ENCODE results near the gene THSD8.

Gene THSD8

GRCh38 chr19:12801466-12802266 is at the start of gene THSD8, which contains the start of gene PRDX2:
THSD8 (plus strand) TSS chr19:12802069; CDS start chr19:12802072, 3 bp downstream.
PRDX2 (minus strand) TSS chr19:12801800; CDS start chr19:12801261, 539 bp downstream.
- DNase-seq (ENCODE audit: low read depth in 3 of 3) = peak in 1 of 3 experiments; percentile 78

- DNase-seq (ENCODE audit: low read depth in 3 of 3) = no peak
Measured at GRCh38 chr19:12754465-12755196, 47.2 kb upstream of the THSD8 start.

- no peak for DNase-seq (ENCODE audit: low read depth in 3 of 3)
Measured at GRCh38 chr19:12756150-12756883, 45.6 kb upstream of the THSD8 start.

- peak in 2 of 3 experiments; percentile 47 to 65 for DNase-seq (ENCODE audit: low read depth in 3 of 3)
Measured at GRCh38 chr19:12757544-12758274, 44.2 kb upstream of the THSD8 start.

GRCh38 chr19:12759686-12760085 is 42.2 kb upstream of the THSD8 start:
- DNase-seq (ENCODE audit: low read depth in 3 of 3) = no peak

- no peak for DNase-seq (ENCODE audit: low read depth in 3 of 3)
Measured at GRCh38 chr19:12763100-12763499, 38.8 kb upstream of the THSD8 start.

- no peak for DNase-seq (ENCODE audit: low read depth in 3 of 3)
Measured at GRCh38 chr19:12764698-12765097, 37.2 kb upstream of the THSD8 start.

GRCh38 chr19:12766051-12766521 is 35.8 kb upstream of the THSD8 start:
- DNase-seq (ENCODE audit: low read depth in 3 of 3) = peak in 1 of 3 experiments; percentile 70

- no peak for DNase-seq (ENCODE audit: low read depth in 3 of 3)
Measured at GRCh38 chr19:12767150-12767549, 34.7 kb upstream of the THSD8 start.

GRCh38 chr19:12767666-12768065 is 34.2 kb upstream of the THSD8 start:
- DNase-seq (ENCODE audit: low read depth in 3 of 3) = no peak

- peak in 1 of 3 experiments; percentile 67 for DNase-seq (ENCODE audit: low read depth in 3 of 3)
Measured at GRCh38 chr19:12769689-12770088, 32.2 kb upstream of the THSD8 start.

GRCh38 chr19:12770922-12771321 is 30.9 kb upstream of the THSD8 start:
- no peak for DNase-seq (ENCODE audit: low read depth in 3 of 3)

- DNase-seq (ENCODE audit: low read depth in 3 of 3) = no peak
Measured at GRCh38 chr19:12772323-12772722, 29.5 kb upstream of the THSD8 start.

GRCh38 chr19:12773571-12773970 is 28.3 kb upstream of the THSD8 start:
- DNase-seq (ENCODE audit: low read depth in 3 of 3) = no peak

GRCh38 chr19:12774588-12775555 is 27.0 kb upstream of the THSD8 start, which contains the start of gene HOOK2:
HOOK2 (minus strand) TSS chr19:12775552; CDS start chr19:12775449, 103 bp downstream.
- DNase-seq (ENCODE audit: low read depth in 3 of 3) = no peak

GRCh38 chr19:12777217-12778016 is 24.5 kb upstream of the THSD8 start:
- peak in 2 of 3 experiments; percentile 74 to 83 for DNase-seq (ENCODE audit: low read depth in 3 of 3)

- peak in 1 of 3 experiments; percentile 53 for DNase-seq (ENCODE audit: low read depth in 3 of 3)
Measured at GRCh38 chr19:12778017-12778904, 23.6 kb upstream of the THSD8 start.

GRCh38 chr19:12778905-12779161 is 23.0 kb upstream of the THSD8 start:
- no peak for DNase-seq (ENCODE audit: low read depth in 3 of 3)

Measured in stimulated activated CD4-positive, alpha-beta T cell treated with anti-CD3 and anti-CD28 coated beads, TNF-alpha, amount 100 ng/mL, for 24 hours (primary cell).